ENCODE results near the gene IRF3. TPM values are rescaled to one million over a fixed set of nuclear protein-coding genes. Genes with fewer than 3 reads are reported as not detected.

The IRF3 gene
- total RNA-seq, 1 experiment from 2014 or later = 65.6 TPM

GRCh38 chr19:49710372-49710951 is 44.8 kb upstream of the IRF3 start:
- ChIA-PET POLR2A (interaction anchor here (0.6 kb wide), 1 partner anchor 137 kb away, joined by 5 read pairs; no protein-coding TSS in a partner anchor), CTCF (interaction anchor here (0.6 to 0.8 kb wide), 3 partner anchors 33 to 207 kb away, joined by 3 to 4 read pairs (median 4); no protein-coding TSS in a partner anchor)
- Mint-ChIP-seq H3K9me3 (ENCODE audit: unreplicated experiment) (peaks cover 15% of the 10 kb centered on the region), H3K4me1 (ENCODE audit: insufficient read depth, unreplicated experiment) (no peaks in the 10 kb centered on the region), H3K27ac (ENCODE audit: low read depth, unreplicated experiment) (no peak overlapping the region), H3K36me3 (ENCODE audit: insufficient read depth, unreplicated experiment) (no peaks in the 10 kb centered on the region), H3K4me3 (ENCODE audit: unreplicated experiment) (no peak overlapping the region), H3K27me3 (ENCODE audit: insufficient read depth, unreplicated experiment) (no peaks in the 10 kb centered on the region)
- peak; percentile 48 for DNase-seq (ENCODE audit: unreplicated experiment)
- intact Hi-C loops (cut with micrococcal nuclease) = no loop called here
- BruUV-seq (replicated peaks) = no TSS peak
- TF ChIP-seq CTCF (IDR thresholded peaks at IDR 0.05; ENCODE audit: unreplicated experiment) = no peak

GRCh38 chr19:49705919-49706318 is 40.3 kb upstream of the IRF3 start:
- Mint-ChIP-seq H3K9me3 (ENCODE audit: unreplicated experiment) (peaks cover 7% of the 10 kb centered on the region), H3K36me3 (ENCODE audit: insufficient read depth, unreplicated experiment) (no peaks in the 10 kb centered on the region), H3K4me1 (ENCODE audit: insufficient read depth, unreplicated experiment) (peaks cover 5% of the 10 kb centered on the region), H3K27me3 (ENCODE audit: insufficient read depth, unreplicated experiment) (no peaks in the 10 kb centered on the region), H3K27ac (ENCODE audit: low read depth, unreplicated experiment) (no peak overlapping the region), H3K4me3 (ENCODE audit: unreplicated experiment) (no peak overlapping the region)
- TF ChIP-seq CTCF (IDR thresholded peaks at IDR 0.05; ENCODE audit: unreplicated experiment) = no peak
- intact Hi-C loops (cut with micrococcal nuclease) = no loop called here
- BruUV-seq (replicated peaks) = no TSS peak
- ChIA-PET POLR2A (no interaction called here), CTCF (interaction anchor here (0.6 to 0.7 kb wide), 2 partner anchors 12 to 26 kb away, joined by 3 to 4 read pairs; no protein-coding TSS in a partner anchor)
- DNase-seq (ENCODE audit: unreplicated experiment) = no peak

GRCh38 chr19:49704888-49705642 is 39.4 kb upstream of the IRF3 start:
- no peak for DNase-seq (ENCODE audit: unreplicated experiment)
- intact Hi-C loops (cut with micrococcal nuclease) = no loop called here
- Mint-ChIP-seq H3K27ac (ENCODE audit: low read depth, unreplicated experiment) (no peak overlapping the region), H3K4me1 (ENCODE audit: insufficient read depth, unreplicated experiment) (peaks cover 5% of the 10 kb centered on the region), H3K27me3 (ENCODE audit: insufficient read depth, unreplicated experiment) (no peaks in the 10 kb centered on the region), H3K36me3 (ENCODE audit: insufficient read depth, unreplicated experiment) (no peaks in the 10 kb centered on the region), H3K9me3 (ENCODE audit: unreplicated experiment) (peaks cover 4% of the 10 kb centered on the region), H3K4me3 (ENCODE audit: unreplicated experiment) (no peak overlapping the region)
- ChIA-PET CTCF (interaction anchor here (0.6 to 0.7 kb wide), 2 partner anchors 13 to 27 kb away, joined by 3 to 4 read pairs; no protein-coding TSS in a partner anchor), POLR2A (interaction anchor here (0.6 kb wide), 1 partner anchor 16 kb away, joined by 3 read pairs; the partner anchor contains the start of gene ADM5)
- TF ChIP-seq CTCF (IDR thresholded peaks at IDR 0.05; ENCODE audit: unreplicated experiment) = no peak
- no TSS peak for BruUV-seq (replicated peaks)

GRCh38 chr19:49701271-49701786 is 35.7 kb upstream of the IRF3 start:
- H3K4me3 Mint-ChIP-seq (ENCODE audit: unreplicated experiment) = no peak overlapping the region

More at GRCh38 chr19:49701271-49701786, 35.7 kb upstream of the IRF3 start:
- ChIA-PET POLR2A (no interaction called here), CTCF (no interaction called here)
- no peak for DNase-seq (ENCODE audit: unreplicated experiment)
- BruUV-seq (replicated peaks) = no TSS peak
- H3K4me1 Mint-ChIP-seq (ENCODE audit: insufficient read depth, unreplicated experiment) = peaks cover 5% of the 10 kb centered on the region
- H3K27ac Mint-ChIP-seq (ENCODE audit: low read depth, unreplicated experiment) = no peak overlapping the region
- intact Hi-C loops (cut with micrococcal nuclease) = no loop called here
- H3K9me3 Mint-ChIP-seq (ENCODE audit: unreplicated experiment) = no peaks in the 10 kb centered on the region
- H3K27me3 Mint-ChIP-seq (ENCODE audit: insufficient read depth, unreplicated experiment) = no peaks in the 10 kb centered on the region
- no peaks in the 10 kb centered on the region for H3K36me3 Mint-ChIP-seq (ENCODE audit: insufficient read depth, unreplicated experiment)
- TF ChIP-seq CTCF (IDR thresholded peaks at IDR 0.05; ENCODE audit: unreplicated experiment) = no peak
